Tibial artery (tissue), 4 donors: ENCODE measurements around the gene NFATC1.
A peak's percentile ranks its signal among the peaks of the same experiment; 100 is the strongest.

ENCODE experiments used
- DNase-seq, 2 donors: peaks; one replicate each; pipeline ENCODE4 v3.0.0-alpha.2; 2019
- H3K27ac ChIP-seq, 2 donors: fragments of 200-600 bp; sonication (generic) in 1 of 2; 1 replicate in 1 of 2; 2 replicates in 1 of 2; pipeline ENCODE4 v1.5.1; 2018 to 2019; ENCODE audit warnings: mild to moderate bottlenecking in 1 of 2
- H3K27me3 ChIP-seq, 2 donors: fragments of 200-600 bp; sonication (generic) in 1 of 2; one replicate each; pipeline versions ENCODE4 v1.5.1 to v1.6.0; 2016 to 2019
- H3K36me3 ChIP-seq, 3 donors: fragments of 200-600 bp; sonication (generic) in 2 of 3; one replicate each; pipeline ENCODE4 v1.5.1; 2016 to 2019; ENCODE audit warnings: mild to moderate bottlenecking in 2 of 3
- H3K4me1 ChIP-seq, 4 donors: fragments of 200-600 bp; sonication (generic) in 2 of 4; 1 replicate in 3 of 4; 2 replicates in 1 of 4; pipeline ENCODE4 v1.5.1; 2016 to 2019
- H3K4me3 ChIP-seq, 2 donors: fragments of 200-600 bp; sonication (generic) in 1 of 2; 1 replicate in 1 of 2; 2 replicates in 1 of 2; pipeline ENCODE4 v1.5.1; 2018 to 2019; ENCODE audit warnings: mild to moderate bottlenecking in 2 of 2
- H3K9me3 ChIP-seq, 3 donors: fragments of 200-600 bp; sonication (generic) in 1 of 3; one replicate each; pipeline ENCODE4 v1.5.1; 2016 to 2019
- intact Hi-C: fragments of 100-400 bp; cut with DNase I; formaldehyde crosslinking; loops from one replicate; pipeline ENCODE4 v1.15.0; 2023; ENCODE audit warnings: low total_unique reads
- TF ChIP-seq, protein P1 (sequence below), 2 experiments: fragments of 200-600 bp in 1 of 2; fragments of 450-650 bp in 1 of 2; IDR thresholded peaks; one replicate each; pipeline ENCODE4 v1.5.1; 2017 to 2019; ENCODE audit warnings: antibody characterized with exemption in 2 of 2, mild to moderate bottlenecking in 1 of 2, moderate library complexity in 1 of 2

NFATC1 gene

GRCh38 chr18:79453816-79454735 lies 58.3 kb downstream of the NFATC1 start:
- Histone ChIP-seq H3K27ac (no peak overlapping the region), H3K9me3 (no peaks in the 10 kb centered on the region), H3K4me1 (peaks cover 6 to 13% (median 9%) of the 10 kb centered on the region in 4 donors), H3K36me3 (peaks cover 29 to 73% (median 51%) of the 10 kb centered on the region in 3 donors), H3K4me3 (no peak overlapping the region), H3K27me3 (no peaks in the 10 kb centered on the region)
- intact Hi-C loops = no loop called here
- TF ChIP-seq, protein P1, sequence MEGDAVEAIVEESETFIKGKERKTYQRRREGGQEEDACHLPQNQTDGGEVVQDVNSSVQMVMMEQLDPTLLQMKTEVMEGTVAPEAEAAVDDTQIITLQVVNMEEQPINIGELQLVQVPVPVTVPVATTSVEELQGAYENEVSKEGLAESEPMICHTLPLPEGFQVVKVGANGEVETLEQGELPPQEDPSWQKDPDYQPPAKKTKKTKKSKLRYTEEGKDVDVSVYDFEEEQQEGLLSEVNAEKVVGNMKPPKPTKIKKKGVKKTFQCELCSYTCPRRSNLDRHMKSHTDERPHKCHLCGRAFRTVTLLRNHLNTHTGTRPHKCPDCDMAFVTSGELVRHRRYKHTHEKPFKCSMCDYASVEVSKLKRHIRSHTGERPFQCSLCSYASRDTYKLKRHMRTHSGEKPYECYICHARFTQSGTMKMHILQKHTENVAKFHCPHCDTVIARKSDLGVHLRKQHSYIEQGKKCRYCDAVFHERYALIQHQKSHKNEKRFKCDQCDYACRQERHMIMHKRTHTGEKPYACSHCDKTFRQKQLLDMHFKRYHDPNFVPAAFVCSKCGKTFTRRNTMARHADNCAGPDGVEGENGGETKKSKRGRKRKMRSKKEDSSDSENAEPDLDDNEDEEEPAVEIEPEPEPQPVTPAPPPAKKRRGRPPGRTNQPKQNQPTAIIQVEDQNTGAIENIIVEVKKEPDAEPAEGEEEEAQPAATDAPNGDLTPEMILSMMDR (IDR thresholded peaks at IDR 0.05) = no peak
- DNase-seq = no peak

DNA sequence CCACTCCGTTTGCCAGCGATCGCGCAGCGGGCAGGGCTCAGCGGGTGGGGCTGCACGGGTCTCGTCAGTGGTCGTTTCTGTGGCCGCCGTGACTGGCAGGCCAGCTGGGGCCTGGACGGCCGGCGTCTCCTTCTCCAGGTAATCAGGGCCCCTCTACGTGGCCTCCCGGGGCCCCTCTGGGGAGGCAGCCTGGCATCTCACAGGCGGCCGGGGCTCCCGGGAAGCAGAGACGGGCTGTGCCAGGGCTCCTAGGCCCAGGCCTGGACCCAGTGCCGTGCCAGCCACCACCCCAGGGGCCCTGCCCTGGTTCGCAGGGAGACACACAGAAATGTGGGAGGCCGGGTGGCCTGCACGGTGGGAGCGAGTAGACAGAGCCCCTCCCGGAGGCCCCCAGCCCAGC lies 59.5 kb downstream of the NFATC1 start:
- H3K9me3 ChIP-seq = no peaks in the 10 kb centered on the region
- intact Hi-C loops = no loop called here
- TF ChIP-seq, protein P1 (IDR thresholded peaks at IDR 0.05) = no peak
- no peak overlapping the region for H3K4me3 ChIP-seq
- H3K27me3 ChIP-seq = no peaks in the 10 kb centered on the region
- no peak overlapping the region for H3K27ac ChIP-seq
- H3K4me1 ChIP-seq = peaks cover 6 to 25% (median 12%) of the 10 kb centered on the region in 4 donors
- no peak for DNase-seq
- peaks cover 23 to 64% (median 41%) of the 10 kb centered on the region in 3 donors for H3K36me3 ChIP-seq

DNA sequence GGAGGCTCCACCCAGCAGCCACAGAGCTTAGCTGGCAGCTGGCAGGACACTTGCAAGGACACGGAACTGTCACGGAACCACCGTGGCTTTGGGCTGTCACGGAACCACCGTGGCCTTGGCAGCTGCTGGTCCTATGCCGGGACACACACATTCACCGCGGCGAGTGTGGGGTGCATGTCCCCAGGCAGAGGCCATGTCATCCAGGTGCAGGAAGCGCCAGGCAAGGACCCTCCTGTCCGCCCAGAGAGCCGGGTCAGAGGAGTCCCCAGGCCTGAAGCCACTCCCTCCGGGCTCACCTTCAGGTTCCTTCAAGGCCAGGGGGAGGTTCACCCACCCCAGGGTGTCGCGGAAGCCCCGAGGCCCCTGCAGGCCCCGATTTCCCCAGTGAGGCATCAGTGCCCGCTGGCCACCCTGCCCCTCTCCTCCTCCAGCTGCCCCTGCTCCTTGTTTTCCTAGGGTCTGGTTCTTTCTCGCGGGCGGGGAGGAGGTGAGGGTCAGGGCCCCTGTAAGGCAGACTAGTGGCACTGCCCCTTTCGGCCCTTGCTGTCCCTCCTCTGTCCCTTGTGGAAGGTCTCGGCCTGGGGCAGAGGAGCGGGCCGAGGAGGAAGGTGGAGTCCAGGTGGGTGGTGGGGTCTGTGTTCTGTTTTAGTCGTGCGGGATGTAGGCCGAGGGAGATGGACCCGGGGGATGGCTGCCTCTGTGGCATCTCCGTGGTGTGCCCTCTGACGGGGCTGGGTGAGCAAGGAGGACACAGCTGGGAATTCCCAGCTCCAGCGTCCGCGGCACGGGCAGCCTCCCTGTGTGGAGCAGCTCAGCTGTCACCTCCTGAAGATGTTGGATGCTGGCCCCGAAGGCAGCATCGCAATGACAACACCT lies 60.6 kb downstream of the NFATC1 start:
- no peaks in the 10 kb centered on the region for H3K27me3 ChIP-seq
- H3K27ac ChIP-seq = no peak overlapping the region
- H3K9me3 ChIP-seq = no peaks in the 10 kb centered on the region
- no peak overlapping the region for H3K4me3 ChIP-seq
- TF ChIP-seq, protein P1 (IDR thresholded peaks at IDR 0.05) = no peak
- peaks cover 14 to 65% (median 37%) of the 10 kb centered on the region in 3 donors for H3K36me3 ChIP-seq
- no peak for DNase-seq
- H3K4me1 ChIP-seq = peaks cover 6 to 30% (median 16%) of the 10 kb centered on the region in 4 donors
- intact Hi-C loops = no loop called here

DNA sequence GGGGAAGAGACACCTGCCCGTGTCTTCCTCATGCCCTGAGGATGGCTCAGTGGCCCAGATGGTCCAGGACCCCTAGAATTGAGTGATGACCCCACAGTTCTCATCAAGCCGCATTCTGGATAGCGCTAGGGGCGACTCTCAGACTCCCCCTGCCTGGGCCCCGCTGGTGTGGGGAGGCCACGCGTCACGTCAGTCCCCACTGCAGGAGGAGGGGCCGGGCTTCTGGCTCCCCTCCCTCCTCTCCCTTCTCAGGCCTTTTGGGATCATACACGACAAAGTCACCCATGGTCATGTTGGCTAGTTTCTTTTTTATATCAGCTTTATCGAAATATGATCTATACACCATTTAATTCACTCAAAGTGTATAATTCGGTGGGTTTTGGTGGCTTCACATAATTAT lies 61.5 kb downstream of the NFATC1 start:
- intact Hi-C loops = no loop called here
- H3K36me3 ChIP-seq = peaks cover 11 to 65% (median 37%) of the 10 kb centered on the region in 3 donors
- H3K4me3 ChIP-seq = no peak overlapping the region
- no peak for DNase-seq
- H3K9me3 ChIP-seq = no peaks in the 10 kb centered on the region
- no peaks in the 10 kb centered on the region for H3K27me3 ChIP-seq
- H3K27ac ChIP-seq = no peak overlapping the region
- TF ChIP-seq, protein P1 (IDR thresholded peaks at IDR 0.05) = no peak
- H3K4me1 ChIP-seq = peaks cover 6 to 30% (median 18%) of the 10 kb centered on the region in 4 donors

DNA sequence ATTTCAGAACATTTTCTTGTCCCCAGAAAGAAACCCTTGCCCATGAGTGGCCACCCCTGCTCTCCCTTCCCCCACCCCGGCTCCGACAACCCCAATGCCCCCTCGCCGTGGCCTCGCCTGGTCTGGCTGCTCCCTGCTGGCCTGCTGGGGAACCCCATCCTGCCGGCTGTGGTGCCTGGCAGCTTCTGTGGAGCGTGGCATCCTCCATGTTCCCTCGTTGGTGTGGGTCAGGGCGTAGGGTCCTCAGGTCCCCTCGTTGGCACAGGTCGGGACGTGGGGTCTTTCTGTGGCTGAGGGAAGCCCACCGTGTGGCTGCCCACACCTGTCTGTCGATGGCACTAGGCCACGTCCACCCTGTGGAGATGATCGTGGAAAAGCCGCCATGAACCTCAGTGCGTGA lies 61.9 kb downstream of the NFATC1 start:
- Histone ChIP-seq H3K27me3 (no peaks in the 10 kb centered on the region), H3K4me3 (no peak overlapping the region), H3K9me3 (no peaks in the 10 kb centered on the region), H3K36me3 (peaks cover 9 to 65% (median 34%) of the 10 kb centered on the region in 3 donors), H3K27ac (peak overlapping the region; percentile 14 to 38), H3K4me1 (peaks cover 6 to 30% (median 18%) of the 10 kb centered on the region in 4 donors)
- TF ChIP-seq, protein P1 (IDR thresholded peaks at IDR 0.05) = no peak
- DNase-seq = no peak
- intact Hi-C loops = no loop called here
